GM23338 (cell line): ENCODE measurements around the gene NUP88. TPM values are rescaled to one million over a fixed set of nuclear protein-coding genes. Genes with fewer than 3 reads are reported as not detected.

Source experiments
- ATAC-seq: fragments of 200-7000 bp; cut with Tn5 transposase; 3 replicates; pipeline ENCODE4 v1.9.1; 2020
- DNase-seq: peaks from one replicate; pipeline ENCODE4 v3.0.0-alpha.2; 2015; ENCODE audit warnings: low spot score
- H2AFZ ChIP-seq: fragments of 200-600 bp; sonication (generic); 2 replicates; pipeline ENCODE4 v1.8.0; 2016; ENCODE audit warnings: antibody characterized with exemption, mild to moderate bottlenecking, moderate library complexity
- H3F3A ChIP-seq: fragments of 200-600 bp; sonication (generic); replicated peaks from 2 replicates; pipeline ENCODE4 v1.8.0; 2017; ENCODE audit warnings: antibody characterized with exemption, mixed run types, low read depth
- H3K27ac ChIP-seq: fragments of 200-600 bp; sonication (generic); 2 replicates; pipeline ENCODE4 v1.6.1; 2016; ENCODE audit warnings: low read depth
- H3K27me3 ChIP-seq: fragments of 200-600 bp; sonication (generic); 2 replicates; pipeline ENCODE4 v1.8.0; 2016; ENCODE audit warnings: mild to moderate bottlenecking, mixed run types, moderate library complexity; ENCODE audit not compliant: insufficient read depth
- H3K36me3 ChIP-seq: fragments of 200-600 bp; sonication (generic); 2 replicates; pipeline ENCODE4 v1.8.0; 2016; ENCODE audit warnings: mild to moderate bottlenecking; ENCODE audit not compliant: insufficient read depth
- H3K4me1 ChIP-seq: fragments of 200-600 bp; sonication (generic); 2 replicates; pipeline ENCODE4 v1.8.0; 2016; ENCODE audit warnings: mild to moderate bottlenecking, moderate library complexity; ENCODE audit not compliant: insufficient read depth
- H3K4me2 ChIP-seq: fragments of 200-600 bp; sonication (generic); 2 replicates; pipeline ENCODE4 v1.7.1; 2017; ENCODE audit warnings: mixed run types
- H3K4me3 ChIP-seq: fragments of 200-600 bp; sonication (generic); 2 replicates; pipeline ENCODE4 v1.6.1; 2016; ENCODE audit warnings: mixed run types
- H3K79me2 ChIP-seq: fragments of 200-600 bp; sonication (generic); replicated peaks from 2 replicates; pipeline ENCODE4 v1.8.0; 2017; ENCODE audit warnings: mild to moderate bottlenecking; ENCODE audit not compliant: insufficient read depth
- H3K9me2 ChIP-seq: fragments of 200-600 bp; sonication (generic); 2 replicates; pipeline ENCODE4 v1.8.0; 2017; ENCODE audit not compliant: insufficient read depth
- H4K20me1 ChIP-seq: fragments of 200-600 bp; sonication (generic); replicated peaks from 2 replicates; pipeline ENCODE4 v1.8.0; 2017; ENCODE audit warnings: mild to moderate bottlenecking; ENCODE audit not compliant: insufficient read depth
- H3K27ac Mint-ChIP-seq: 2 replicates; pipeline ENCODE4 v1.8.0; 2020; ENCODE audit warnings: inconsistent platforms, mild to moderate bottlenecking, moderate library complexity, mixed read lengths
- H3K27me3 Mint-ChIP-seq: 3 replicates; pipeline ENCODE4 v1.8.0; 2022; ENCODE audit warnings: low read depth, mild to moderate bottlenecking, moderate library complexity, mixed read lengths, inconsistent platforms; ENCODE audit not compliant: insufficient read depth, poor library complexity
- H3K36me3 Mint-ChIP-seq: 3 replicates; pipeline ENCODE4 v1.8.0; 2021; ENCODE audit warnings: low read depth, mild to moderate bottlenecking, inconsistent platforms, moderate library complexity, mixed read lengths
- H3K4me1 Mint-ChIP-seq: 3 replicates; pipeline ENCODE4 v1.8.0; 2020; ENCODE audit warnings: mild to moderate bottlenecking, inconsistent platforms, mixed read lengths
- H3K4me3 Mint-ChIP-seq: 3 replicates; pipeline ENCODE4 v1.8.0; 2021; ENCODE audit warnings: moderate library complexity, mild to moderate bottlenecking, inconsistent platforms, mixed read lengths
- H3K9me3 Mint-ChIP-seq: 3 replicates; pipeline ENCODE4 v1.8.0; 2020; ENCODE audit warnings: moderate library complexity, mild to moderate bottlenecking, inconsistent platforms, mixed read lengths
- CREB1 ChIP-seq: fragments of 250-450 bp; sonication (Bioruptor Pico); IDR thresholded peaks from 2 replicates; pipeline ENCODE4 v1.5.0; 2020; ENCODE audit warnings: low read depth, mild to moderate bottlenecking, moderate library complexity
- JUNB ChIP-seq: IDR thresholded peaks from one replicate; pipeline ENCODE4 v1.6.1; 2016; ENCODE audit warnings: antibody characterized with exemption; ENCODE audit not compliant: unreplicated experiment
- ZNF114 ChIP-seq: fragments of 250-450 bp; sonication (Bioruptor Pico); IDR thresholded peaks from 2 replicates; pipeline ENCODE4 v1.5.0; 2020; ENCODE audit warnings: mild to moderate bottlenecking, moderate library complexity
- ZNF462 ChIP-seq: fragments of 250-450 bp; sonication (Bioruptor Pico); IDR thresholded peaks from 2 replicates; pipeline ENCODE4 v1.5.0; 2020; ENCODE audit warnings: mild to moderate bottlenecking, moderate library complexity
- polyA plus RNA-seq: library from polyadenylated mRNA; unstranded; fragments of >200 nt; fragmentation: Nextera tagmentation; extraction: Ambion mirVana; gene quantifications from 2 replicates; pipeline ENCODE4 v1.2.1, GENCODE V29; 2016
- total RNA-seq: library from RNA; depleted of rRNA; stranded (reverse); fragments of >200 nt; shearing (Covaris generic); gene quantifications from 2 replicates; pipeline ENCODE4 v1.2.3, GENCODE V29; 2014

The NUP88 gene
- total and polyA plus RNA-seq, 2 experiments from 2014 or later: 110 to 172 TPM

GRCh38 chr17:5364696-5365095 is 54.8 kb downstream of the NUP88 start:
- ATAC-seq: no peak
- Histone ChIP-seq H3K27me3 (no peaks in the 10 kb centered on the region), H3K4me3 (no peak overlapping the region)

More at GRCh38 chr17:5364696-5365095, 54.8 kb downstream of the NUP88 start:
- H2AFZ ChIP-seq: no peak overlapping the region
- H3K9me2 ChIP-seq: no peaks in the 10 kb centered on the region
- Mint-ChIP-seq H3K27ac (no peak overlapping the region), H3K9me3 (no peaks in the 10 kb centered on the region), H3K4me3 (no peak overlapping the region), H3K4me1 (peaks cover 22% of the 10 kb centered on the region), H3K36me3 (peaks cover 39% of the 10 kb centered on the region), H3K27me3 (peaks cover 2% of the 10 kb centered on the region)
- H4K20me1 ChIP-seq: peaks cover 3% of the 10 kb centered on the region; the same call in 1 of the 2 replicates
- peaks cover 3% of the 10 kb centered on the region; the same call in 1 of the 2 replicates for H3K36me3 ChIP-seq
- no peaks in the 10 kb centered on the region for H3F3A ChIP-seq
- H3K4me1 ChIP-seq: peaks cover 17% of the 10 kb centered on the region; the same call in 1 of the 2 replicates
- 0 out of 2 replicates have a peak, but pooled peaks cover 11% of the 10 kb centered on the region for H3K79me2 ChIP-seq
- H3K27ac ChIP-seq: no peak overlapping the region
- no peak overlapping the region for H3K4me2 ChIP-seq
- TF ChIP-seq JUNB (no peak), CREB1 (CRISPR knock-in tag) (no peak), ZNF462 (CRISPR knock-in tag) (no peak), ZNF114 (CRISPR knock-in tag) (no peak)
- DNase-seq: no peak
